ENCODE measurements around the gene TSPAN19.

DNA sequence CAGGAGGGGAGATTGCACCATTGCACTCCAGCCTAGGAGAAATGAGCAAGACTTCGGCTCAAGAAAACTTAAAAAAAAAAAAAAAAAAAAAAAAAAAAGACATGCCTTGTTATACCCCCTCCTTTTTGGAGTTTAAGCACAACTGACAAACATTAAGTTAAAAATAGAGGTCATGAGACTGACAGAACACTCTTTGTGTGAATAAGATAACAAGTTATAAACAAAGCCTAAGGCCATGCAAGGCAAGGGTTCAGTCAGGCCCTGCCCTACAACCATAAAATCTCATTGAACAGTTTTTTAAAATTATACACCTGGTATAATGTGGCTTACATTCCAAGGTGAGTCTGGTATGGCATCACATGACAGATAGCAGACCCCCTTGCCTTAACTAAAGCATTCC lies 39.3 kb downstream of the TSPAN19 start:
- TF ChIP-seq CTCF (conservative IDR thresholded peaks at IDR 0.05) (no peak), ZFX (IDR thresholded peaks at IDR 0.05) (no peak)

Data from C4-2B (cell line).